ENCODE measurements around the gene EXOSC7. TPM values are rescaled to one million over a fixed set of nuclear protein-coding genes. Genes with fewer than 3 reads are reported as not detected.

Gene EXOSC7
- total and polyA plus RNA-seq, 9 of the 15 experiments (the other 6 are each of a cell fraction or from before 2014, with no cell fraction given), result 88.5 to 237 (median 112) TPM

DNA sequence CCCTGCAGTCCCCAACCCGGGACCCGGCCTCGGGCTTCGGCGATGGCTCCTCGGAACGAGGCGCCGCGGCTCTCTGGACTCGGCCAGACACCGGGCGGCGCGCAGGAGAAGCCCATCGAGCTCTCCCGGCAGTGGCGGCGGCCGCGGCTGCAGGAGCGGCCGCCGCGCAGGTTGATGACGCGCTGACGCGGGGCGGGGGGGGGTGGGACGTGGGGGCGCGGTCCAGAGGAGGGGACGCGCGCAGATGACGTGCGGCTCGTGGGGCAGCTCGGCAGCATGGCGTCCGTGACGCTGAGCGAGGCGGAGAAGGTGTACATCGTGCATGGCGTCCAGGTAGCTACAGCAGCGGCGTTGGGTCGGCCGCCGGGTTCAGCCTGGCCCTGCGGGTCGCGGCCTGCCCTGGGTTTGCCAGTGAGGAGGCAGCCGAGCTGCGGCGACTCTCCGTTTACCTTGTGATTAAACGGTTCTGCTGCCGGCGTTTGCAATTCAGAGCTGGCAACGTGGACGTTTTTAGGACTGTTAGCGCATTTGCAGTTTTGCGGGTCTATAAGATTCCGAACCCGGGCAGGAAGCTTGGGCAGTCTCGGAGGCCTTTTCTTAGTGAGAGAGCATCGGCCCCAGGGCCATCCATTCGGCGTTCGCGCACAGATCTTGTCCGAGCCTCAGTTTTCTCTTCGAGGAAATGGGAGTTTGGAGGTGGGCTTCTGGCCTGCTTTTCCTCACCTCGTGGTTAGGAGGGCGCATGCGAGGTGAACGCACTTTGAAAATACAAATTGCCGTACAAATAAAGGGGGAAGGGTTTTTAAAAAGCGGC lies at the start of gene EXOSC7, which contains the start of gene ZDHHC3 (continued):
- TF ChIP-seq, protein P1, sequence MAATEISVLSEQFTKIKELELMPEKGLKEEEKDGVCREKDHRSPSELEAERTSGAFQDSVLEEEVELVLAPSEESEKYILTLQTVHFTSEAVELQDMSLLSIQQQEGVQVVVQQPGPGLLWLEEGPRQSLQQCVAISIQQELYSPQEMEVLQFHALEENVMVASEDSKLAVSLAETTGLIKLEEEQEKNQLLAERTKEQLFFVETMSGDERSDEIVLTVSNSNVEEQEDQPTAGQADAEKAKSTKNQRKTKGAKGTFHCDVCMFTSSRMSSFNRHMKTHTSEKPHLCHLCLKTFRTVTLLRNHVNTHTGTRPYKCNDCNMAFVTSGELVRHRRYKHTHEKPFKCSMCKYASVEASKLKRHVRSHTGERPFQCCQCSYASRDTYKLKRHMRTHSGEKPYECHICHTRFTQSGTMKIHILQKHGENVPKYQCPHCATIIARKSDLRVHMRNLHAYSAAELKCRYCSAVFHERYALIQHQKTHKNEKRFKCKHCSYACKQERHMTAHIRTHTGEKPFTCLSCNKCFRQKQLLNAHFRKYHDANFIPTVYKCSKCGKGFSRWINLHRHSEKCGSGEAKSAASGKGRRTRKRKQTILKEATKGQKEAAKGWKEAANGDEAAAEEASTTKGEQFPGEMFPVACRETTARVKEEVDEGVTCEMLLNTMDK (IDR thresholded peaks at IDR 0.05; ENCODE audit: borderline replicate concordance, insufficient read depth, low read depth, low read length, poor library complexity, severe bottlenecking), result no peak
- peak; percentile 77 for TF ChIP-seq CXXC5 (CRISPR knock-in tag; IDR thresholded peaks at IDR 0.05)
- TF ChIP-seq MCM2 (IDR thresholded peaks at IDR 0.05; ENCODE audit: low read depth), result no peak
- TF ChIP-seq CLOCK (CRISPR knock-in tag; IDR thresholded peaks at IDR 0.05; ENCODE audit: borderline replicate concordance), result no peak
- no peak for TF ChIP-seq ZNF354B (CRISPR knock-in tag; IDR thresholded peaks at IDR 0.05)
- TF ChIP-seq HDGF (IDR thresholded peaks at IDR 0.05), result no peak
- TF ChIP-seq, protein P2, sequence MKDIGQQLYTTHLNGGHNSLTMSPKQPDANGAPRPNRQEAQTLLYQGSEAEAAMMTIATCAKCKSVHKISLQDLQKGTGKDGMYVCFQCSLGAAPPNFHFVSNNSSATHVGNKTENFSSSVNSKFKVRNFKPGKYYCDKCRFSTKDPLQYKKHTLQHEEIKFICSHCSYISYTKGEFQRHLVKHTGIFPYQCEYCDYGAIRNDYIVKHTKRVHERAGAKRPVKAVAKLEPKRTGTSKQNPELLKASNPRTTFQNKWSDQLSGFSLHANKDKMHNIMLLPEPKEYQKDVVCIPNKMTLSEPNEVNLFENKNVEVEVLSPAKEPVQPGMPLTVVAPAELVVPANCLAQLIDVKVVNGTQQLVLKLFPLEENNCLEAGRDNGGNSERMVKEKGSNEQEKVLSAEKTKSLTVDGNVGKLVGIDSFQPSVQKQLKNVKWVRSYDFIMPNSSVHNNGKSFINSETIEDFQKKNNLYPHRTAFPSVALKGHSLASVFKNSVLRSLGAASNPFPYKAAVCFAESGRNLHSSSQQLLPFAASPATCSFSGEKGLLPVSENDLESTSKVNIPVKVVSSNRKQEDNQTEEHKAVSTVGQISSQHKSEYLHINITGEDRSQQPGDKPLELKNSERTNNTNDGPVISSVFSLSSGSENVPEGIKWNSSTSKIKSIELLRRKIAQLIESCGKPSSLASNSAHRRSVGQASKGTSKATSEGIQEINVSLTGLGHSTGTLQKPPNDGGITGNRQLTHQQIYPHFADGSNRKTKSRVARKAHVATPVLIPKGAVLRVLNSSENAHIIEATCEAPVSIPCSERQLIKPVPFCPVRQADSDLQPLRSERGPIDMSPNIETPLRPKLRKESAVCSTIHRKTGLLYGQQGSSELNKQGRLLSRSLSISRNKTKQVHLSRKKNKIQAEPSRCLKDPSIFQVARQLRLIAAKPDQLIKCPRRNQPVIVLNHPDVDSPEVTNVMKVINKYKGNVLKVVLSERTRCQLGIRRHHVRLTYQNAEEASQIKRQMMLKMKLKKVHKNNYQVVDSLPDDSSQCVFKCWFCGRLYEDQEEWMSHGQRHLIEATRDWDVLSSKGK (CRISPR knock-in tag; IDR thresholded peaks at IDR 0.05), result no peak
- peak; percentile 71 for TF ChIP-seq POLR2AphosphoS5 (IDR thresholded peaks at IDR 0.05; ENCODE audit: control insufficient read depth, insufficient read depth, low read depth, low read length)
- TF ChIP-seq ZNF239 (CRISPR knock-in tag; IDR thresholded peaks at IDR 0.05), result no peak
- no peak for TF ChIP-seq ZNF589 (CRISPR knock-in tag; IDR thresholded peaks at IDR 0.05; ENCODE audit: low read depth)
- TF ChIP-seq MEF2D (tag; conservative IDR thresholded peaks at IDR 0.05; ENCODE audit: low read depth), result no peak
- no peak for TF ChIP-seq DACH1 (IDR thresholded peaks at IDR 0.05; ENCODE audit: partially characterized antibody)
- no peak for TF ChIP-seq HSF4 (CRISPR knock-in tag; IDR thresholded peaks at IDR 0.05; ENCODE audit: borderline replicate concordance)
- 0 out of 4 replicates have a peak, but pooled peaks of 1 of the 2 experiments have one; percentile 11 for TF ChIP-seq SIX5 (IDR thresholded peaks at IDR 0.05; ENCODE audit: borderline replicate concordance in 1 of 2, insufficient read depth in 1 of 2, low read depth in 1 of 2, low read length in 2 of 2)

Measured in K562 (cell line).